Stomach (tissue), 4 donors: ENCODE data around the gene ZNF600.

Experiments used
- EP300 ChIP-seq: sonication (generic); formaldehyde crosslinking; IDR thresholded peaks from one replicate; pipeline ENCODE4 v1.6.1; 2017; ENCODE audit warnings: antibody characterized with exemption
- POLR2A ChIP-seq, 4 donors: fragments of 450-650 bp; IDR thresholded peaks; one replicate each; pipeline ENCODE4 v1.6.1; 2016; ENCODE audit warnings: antibody characterized with exemption in 4 of 4, control low read depth in 2 of 4, mild to moderate bottlenecking in 1 of 4, moderate library complexity in 1 of 4
- POLR2AphosphoS5 ChIP-seq, 3 donors: sonication (generic); formaldehyde crosslinking; IDR thresholded peaks; one replicate each; pipeline ENCODE4 v1.6.1; 2016; ENCODE audit warnings: antibody characterized with exemption in 3 of 3
- TF ChIP-seq, protein P1 (sequence below), 7 experiments: fragments of 450-650 bp in 4 of 7; fragments of 200-600 bp in 3 of 7; sonication (generic) in 3 of 7; IDR thresholded peaks; one replicate each; pipeline ENCODE4 v1.5.1; 2016 to 2019; ENCODE audit warnings: antibody characterized with exemption in 7 of 7, control low read depth in 2 of 7, mild to moderate bottlenecking in 1 of 7

DNA sequence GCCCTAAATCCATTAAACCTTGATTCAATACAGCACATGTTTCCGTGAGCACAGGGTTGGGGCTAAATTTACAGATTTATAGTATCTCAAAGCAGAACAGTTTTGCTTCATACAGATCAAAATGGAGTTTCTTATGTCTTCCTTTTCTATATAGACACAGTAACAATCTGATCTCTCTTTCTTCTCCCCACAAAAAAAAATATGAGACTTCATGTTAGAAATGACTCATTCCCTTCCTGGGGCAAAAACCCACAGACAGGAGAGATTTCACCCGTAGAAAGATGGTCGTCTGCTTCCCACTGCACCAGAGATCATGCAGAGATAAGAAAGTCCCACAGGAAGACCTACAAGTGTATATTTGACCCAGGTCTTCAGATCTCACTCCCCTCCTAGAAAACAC is 44.1 kb downstream of the ZNF600 start:
- TF ChIP-seq, protein P1, sequence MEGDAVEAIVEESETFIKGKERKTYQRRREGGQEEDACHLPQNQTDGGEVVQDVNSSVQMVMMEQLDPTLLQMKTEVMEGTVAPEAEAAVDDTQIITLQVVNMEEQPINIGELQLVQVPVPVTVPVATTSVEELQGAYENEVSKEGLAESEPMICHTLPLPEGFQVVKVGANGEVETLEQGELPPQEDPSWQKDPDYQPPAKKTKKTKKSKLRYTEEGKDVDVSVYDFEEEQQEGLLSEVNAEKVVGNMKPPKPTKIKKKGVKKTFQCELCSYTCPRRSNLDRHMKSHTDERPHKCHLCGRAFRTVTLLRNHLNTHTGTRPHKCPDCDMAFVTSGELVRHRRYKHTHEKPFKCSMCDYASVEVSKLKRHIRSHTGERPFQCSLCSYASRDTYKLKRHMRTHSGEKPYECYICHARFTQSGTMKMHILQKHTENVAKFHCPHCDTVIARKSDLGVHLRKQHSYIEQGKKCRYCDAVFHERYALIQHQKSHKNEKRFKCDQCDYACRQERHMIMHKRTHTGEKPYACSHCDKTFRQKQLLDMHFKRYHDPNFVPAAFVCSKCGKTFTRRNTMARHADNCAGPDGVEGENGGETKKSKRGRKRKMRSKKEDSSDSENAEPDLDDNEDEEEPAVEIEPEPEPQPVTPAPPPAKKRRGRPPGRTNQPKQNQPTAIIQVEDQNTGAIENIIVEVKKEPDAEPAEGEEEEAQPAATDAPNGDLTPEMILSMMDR (IDR thresholded peaks at IDR 0.05) = no peak
- TF ChIP-seq EP300 (no peak), POLR2A (IDR thresholded peaks at IDR 0.05) (no peak), POLR2AphosphoS5 (IDR thresholded peaks at IDR 0.05) (no peak)
